GM18498 (cell line): ENCODE measurements around the gene DKK1.
"Not testable (repeated sequence)": the region's sequence is repeated elsewhere in the genome, so short reads cannot be mapped to it uniquely, and the experiment has no call there.

Experiments used
- ATAC-seq: cut with Tn5 transposase; IDR thresholded peaks from one replicate; pipeline ENCODE4 v1.9.1; 2021; ENCODE audit warnings: mild to moderate bottlenecking, moderate library complexity; ENCODE audit not compliant: unreplicated experiment

The DKK1 gene

GRCh38 chr10:52365547-52366432 is 51.7 kb downstream of the DKK1 start:
- ATAC-seq: not testable (repeated sequence)
